GM18907 (cell line): Measurements from ENCODE around the gene HMGA1.

ENCODE experiments used
- ATAC-seq: cut with Tn5 transposase; IDR thresholded peaks from one replicate; pipeline ENCODE4 v1.9.1; 2021; ENCODE audit warnings: mild to moderate bottlenecking, moderate library complexity; ENCODE audit not compliant: unreplicated experiment

HMGA1 gene

GRCh38 chr6:34285448-34286164, 48.9 kb downstream of the HMGA1 start:
- ATAC-seq = no peak

GRCh38 chr6:34288581-34288980, 51.9 kb downstream of the HMGA1 start:
- no peak for ATAC-seq

GRCh38 chr6:34289137-34289536, 52.5 kb downstream of the HMGA1 start:
- ATAC-seq = no peak

GRCh38 chr6:34292954-34293353, 56.3 kb downstream of the HMGA1 start:
- no peak for ATAC-seq

- peak; percentile 78 for ATAC-seq
These were observed 59.0 kb downstream of the HMGA1 start for GRCh38 chr6:34295721-34296120.
